Effector memory CD4-positive, alpha-beta T cell (primary cell): ENCODE data around the gene CNGA2.

ENCODE experiments used
- DNase-seq, 3 donors: peaks; one replicate each; pipeline ENCODE4 v3.0.0-alpha.2; 2020
- H3K27ac ChIP-seq: 2 replicates; pipeline ENCODE4 v1.7.0; 2013; ENCODE audit warnings: mild to moderate bottlenecking, low read length, moderate library complexity; ENCODE audit not compliant: insufficient read depth, poor library complexity, severe bottlenecking
- H3K27me3 ChIP-seq: replicated peaks from 2 replicates; pipeline ENCODE4 v1.7.0; 2013; ENCODE audit warnings: mild to moderate bottlenecking, low read length; ENCODE audit not compliant: insufficient read depth, control insufficient read depth, poor library complexity, severe bottlenecking
- H3K36me3 ChIP-seq: 2 replicates; pipeline ENCODE4 v1.7.0; 2013; ENCODE audit warnings: mild to moderate bottlenecking, low read length, moderate library complexity; ENCODE audit not compliant: control insufficient read depth, insufficient read depth
- H3K4me1 ChIP-seq: 2 replicates; pipeline ENCODE4 v1.7.0; 2013; ENCODE audit warnings: low read length, mild to moderate bottlenecking; ENCODE audit not compliant: control insufficient read depth, insufficient read depth, poor library complexity, severe bottlenecking
- H3K4me3 ChIP-seq: 2 replicates; pipeline ENCODE4 v1.7.0; 2013; ENCODE audit warnings: low read length, low read depth, mild to moderate bottlenecking; ENCODE audit not compliant: insufficient read depth, poor library complexity, severe bottlenecking
- H3K9me3 ChIP-seq: 2 replicates; pipeline ENCODE4 v1.7.0; 2013; ENCODE audit warnings: mild to moderate bottlenecking, low read length, moderate library complexity; ENCODE audit not compliant: control insufficient read depth

Gene CNGA2

DNA sequence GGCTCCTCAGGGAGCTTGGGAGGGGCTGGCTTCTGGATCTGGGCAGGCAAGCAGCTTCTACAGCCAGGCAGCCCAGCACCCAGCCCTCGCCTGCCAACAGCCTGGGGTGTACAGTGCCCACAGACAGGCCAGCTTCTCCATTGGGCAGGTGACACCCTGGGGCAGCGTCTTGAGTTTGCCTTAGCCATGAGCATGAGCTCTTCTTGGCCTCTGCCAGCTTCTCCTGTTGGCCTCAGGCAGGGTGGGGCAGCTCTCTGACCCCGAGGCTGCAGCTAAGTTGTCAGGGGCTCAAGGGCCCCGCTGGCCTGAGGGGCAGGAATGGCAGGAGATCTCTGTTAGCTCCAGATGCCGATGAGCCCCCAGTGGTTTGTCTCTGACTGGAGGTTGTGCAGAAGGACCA lies 7.8 kb upstream of the CNGA2 start:
- Histone ChIP-seq H3K27ac (no peak overlapping the region), H3K9me3 (no peaks in the 10 kb centered on the region), H3K4me3 (no peak overlapping the region), H3K36me3 (no peaks in the 10 kb centered on the region), H3K4me1 (no peaks in the 10 kb centered on the region), H3K27me3 (no peaks in the 10 kb centered on the region)
- no peak for DNase-seq

DNA sequence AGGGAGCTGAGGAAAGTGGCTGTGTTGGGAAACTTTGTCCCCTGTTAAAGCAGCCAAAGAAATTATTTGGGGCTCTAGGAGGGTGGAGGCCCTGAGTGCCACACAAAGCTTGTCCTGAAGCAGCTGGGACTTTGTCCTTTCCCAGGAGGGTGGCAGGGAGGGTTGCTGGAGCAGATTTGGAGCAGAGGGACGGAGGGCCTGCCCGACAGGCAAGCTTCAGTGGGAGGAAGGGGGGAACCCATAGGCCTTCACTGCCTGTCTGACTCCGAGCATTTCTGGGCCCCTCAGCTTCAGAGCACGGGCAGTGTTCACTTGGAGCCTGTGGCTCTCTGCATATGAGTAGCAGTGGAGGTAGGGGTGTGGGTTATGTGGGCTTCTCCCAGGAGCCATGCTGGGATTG lies 7.2 kb upstream of the CNGA2 start:
- Histone ChIP-seq H3K27ac (no peak overlapping the region), H3K4me1 (no peaks in the 10 kb centered on the region), H3K36me3 (no peaks in the 10 kb centered on the region), H3K4me3 (no peak overlapping the region), H3K9me3 (no peaks in the 10 kb centered on the region), H3K27me3 (no peaks in the 10 kb centered on the region)
- no peak for DNase-seq

DNA sequence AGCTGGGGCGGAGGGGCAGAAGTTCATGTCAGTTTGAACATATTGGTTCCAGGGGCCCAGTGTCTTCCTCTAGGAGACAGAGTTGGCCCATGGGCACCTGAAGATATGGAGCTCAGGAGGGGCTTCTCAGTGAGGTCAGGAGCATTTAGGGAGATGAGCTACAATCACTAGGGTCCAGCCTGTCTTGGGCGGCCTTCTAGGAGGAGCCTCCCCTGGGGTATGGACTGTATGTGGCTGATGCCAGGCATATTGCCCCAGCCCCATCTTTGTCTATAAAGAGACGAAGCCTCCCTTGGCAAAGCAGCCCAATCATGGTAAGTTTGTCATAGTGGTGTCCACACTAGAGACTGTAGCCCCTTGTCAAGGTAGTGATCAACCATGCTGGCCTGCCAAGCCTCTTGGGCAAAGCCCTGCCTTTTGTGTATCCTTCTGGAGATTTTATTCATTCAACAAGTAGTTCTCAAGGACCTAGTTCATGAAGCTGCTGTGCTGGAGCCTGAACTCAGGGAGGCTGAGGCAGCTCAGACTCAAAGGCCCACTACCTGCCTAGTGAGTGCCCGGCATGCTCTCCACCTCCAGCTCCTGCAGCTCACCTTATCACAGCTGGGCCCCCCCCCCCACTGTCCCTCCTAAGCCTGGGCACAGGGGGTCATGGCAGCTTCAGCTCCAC lies 5.4 kb upstream of the CNGA2 start:
- no peaks in the 10 kb centered on the region for H3K36me3 ChIP-seq
- no peaks in the 10 kb centered on the region for H3K9me3 ChIP-seq
- no peaks in the 10 kb centered on the region for H3K27me3 ChIP-seq
- H3K4me1 ChIP-seq: no peaks in the 10 kb centered on the region
- DNase-seq: no peak
- H3K4me3 ChIP-seq: no peak overlapping the region
- no peak overlapping the region for H3K27ac ChIP-seq

DNA sequence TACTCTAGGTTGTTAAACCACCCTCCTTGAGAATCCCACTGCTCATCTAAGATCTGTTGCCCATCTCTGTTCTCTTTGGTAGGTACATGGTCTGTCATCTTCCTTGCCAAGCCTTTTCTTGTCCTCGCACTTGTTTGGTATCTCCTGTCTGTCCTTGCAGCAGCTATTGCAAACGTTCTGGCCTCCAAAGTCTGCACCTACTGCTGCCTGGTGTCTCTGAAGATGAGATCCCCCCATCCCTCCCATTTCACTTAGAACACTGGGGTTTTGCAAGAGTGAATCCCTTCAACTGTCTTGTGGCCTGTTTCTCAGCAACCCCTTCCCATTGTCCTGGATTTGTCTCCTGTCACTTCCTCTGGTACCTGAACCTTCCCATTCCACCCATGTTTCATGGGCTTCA lies 673 bp downstream of the CNGA2 start:
- Histone ChIP-seq H3K4me3 (no peak overlapping the region), H3K4me1 (no peaks in the 10 kb centered on the region), H3K9me3 (no peaks in the 10 kb centered on the region), H3K27me3 (no peaks in the 10 kb centered on the region), H3K27ac (no peak overlapping the region), H3K36me3 (no peaks in the 10 kb centered on the region)
- DNase-seq: no peak

DNA sequence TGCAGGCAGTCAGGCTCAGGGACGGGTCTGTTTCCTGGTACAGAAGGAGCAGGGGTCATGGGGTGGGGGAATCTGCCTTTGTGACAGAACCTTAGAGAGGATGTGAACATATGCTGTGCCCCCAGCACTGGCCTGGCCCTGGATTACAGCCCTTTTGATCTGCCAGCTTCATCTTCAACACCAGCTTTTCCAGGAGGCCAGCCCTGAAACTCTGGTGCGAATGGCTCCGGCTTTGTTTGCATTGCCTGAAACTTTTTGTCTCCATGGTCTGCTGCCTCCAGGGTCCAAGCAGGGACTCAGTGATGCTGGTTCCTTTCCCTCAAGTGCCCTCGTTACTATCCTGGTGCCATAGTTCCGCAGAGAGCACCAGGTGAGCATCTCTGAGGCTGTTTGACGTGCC lies 2.1 kb downstream of the CNGA2 start:
- Histone ChIP-seq H3K27ac (no peak overlapping the region), H3K36me3 (no peaks in the 10 kb centered on the region), H3K9me3 (no peaks in the 10 kb centered on the region), H3K27me3 (no peaks in the 10 kb centered on the region), H3K4me3 (no peak overlapping the region), H3K4me1 (no peaks in the 10 kb centered on the region)
- DNase-seq: no peak

DNA sequence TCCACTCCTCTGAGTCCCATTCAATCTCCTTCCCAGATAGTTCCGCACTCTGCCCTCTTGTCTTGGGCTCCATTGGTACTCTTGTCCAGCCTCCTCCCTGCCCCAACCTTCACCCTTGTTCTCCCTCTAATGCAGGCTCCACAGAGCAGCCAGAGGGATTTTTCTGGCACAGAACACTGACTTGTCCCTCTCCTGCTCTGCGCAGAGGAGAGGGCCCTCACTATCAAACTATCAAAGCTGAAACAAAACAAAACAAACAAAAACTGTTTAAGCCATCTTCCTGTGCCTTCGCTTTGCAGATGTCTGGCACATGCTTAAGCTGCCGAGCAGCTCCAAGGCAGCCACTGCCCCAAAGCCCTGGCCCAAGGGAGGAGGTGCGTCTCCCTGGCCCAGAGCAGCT lies 2.9 kb downstream of the CNGA2 start:
- DNase-seq: no peak
- H3K27ac ChIP-seq: no peak overlapping the region
- no peaks in the 10 kb centered on the region for H3K9me3 ChIP-seq
- H3K27me3 ChIP-seq: no peaks in the 10 kb centered on the region
- H3K4me3 ChIP-seq: no peak overlapping the region
- H3K4me1 ChIP-seq: no peaks in the 10 kb centered on the region
- no peaks in the 10 kb centered on the region for H3K36me3 ChIP-seq

DNA sequence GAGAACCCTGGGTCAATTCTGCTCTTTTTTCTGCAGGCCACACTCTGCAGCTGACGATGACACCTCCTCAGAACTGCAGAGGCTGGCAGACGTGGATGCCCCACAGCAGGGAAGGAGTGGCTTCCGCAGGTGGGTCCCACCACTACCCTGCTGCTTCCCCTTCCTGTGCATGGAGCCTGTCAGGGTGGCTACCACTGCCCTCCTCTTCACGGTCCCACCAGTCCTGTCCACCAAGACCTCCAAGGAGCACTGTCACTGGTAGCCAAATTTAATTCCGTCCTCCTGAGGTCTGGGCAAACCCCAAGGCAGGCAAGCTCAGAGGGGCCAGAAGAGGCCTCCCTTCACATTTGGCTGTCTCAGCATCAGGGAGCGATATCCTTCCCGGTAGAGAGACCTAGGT lies 4.2 kb downstream of the CNGA2 start:
- Histone ChIP-seq H3K4me1 (no peaks in the 10 kb centered on the region), H3K27ac (no peak overlapping the region), H3K9me3 (no peaks in the 10 kb centered on the region), H3K4me3 (no peak overlapping the region), H3K27me3 (no peaks in the 10 kb centered on the region), H3K36me3 (no peaks in the 10 kb centered on the region)
- no peak for DNase-seq

DNA sequence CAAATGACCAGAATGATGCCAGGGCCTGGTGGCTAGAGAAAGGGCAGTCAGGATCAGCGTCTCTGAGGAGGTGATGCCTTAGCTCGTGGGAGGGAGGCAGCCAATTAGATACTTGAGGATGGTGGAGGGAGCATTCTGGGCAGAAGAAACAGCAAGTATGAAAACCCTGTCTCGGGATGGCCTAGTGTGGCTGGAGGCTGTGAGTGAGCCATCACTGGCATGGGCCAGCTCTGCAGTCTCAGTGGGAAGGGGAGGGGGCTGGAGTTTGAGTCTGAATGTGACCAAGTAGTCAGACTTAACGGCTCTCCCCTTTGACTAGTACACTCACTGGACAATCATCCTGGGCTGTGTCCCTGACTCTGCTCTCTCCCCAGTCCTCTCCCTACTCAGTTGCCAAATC lies 7.1 kb downstream of the CNGA2 start:
- Histone ChIP-seq H3K4me3 (no peak overlapping the region), H3K36me3 (no peaks in the 10 kb centered on the region), H3K27ac (no peak overlapping the region), H3K4me1 (no peaks in the 10 kb centered on the region), H3K27me3 (no peaks in the 10 kb centered on the region), H3K9me3 (no peaks in the 10 kb centered on the region)
- no peak for DNase-seq

DNA sequence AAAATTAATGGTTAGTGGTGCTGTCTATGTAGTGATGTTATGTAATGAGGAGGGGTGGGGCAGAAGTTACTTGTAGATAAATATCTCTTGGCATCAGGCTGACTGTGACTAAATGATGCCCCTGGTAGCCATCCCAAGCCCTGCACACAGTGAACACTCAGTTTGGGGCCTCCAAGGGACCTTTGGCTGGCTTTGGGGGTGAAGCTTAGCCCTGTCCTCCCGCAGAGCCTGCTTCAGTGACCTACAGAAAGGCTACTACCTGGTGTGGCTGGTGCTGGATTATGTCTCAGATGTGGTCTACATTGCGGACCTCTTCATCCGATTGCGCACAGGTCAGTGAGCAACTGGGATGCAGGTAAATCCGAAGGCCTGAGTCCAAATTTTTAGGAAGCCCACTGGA lies 7.8 kb downstream of the CNGA2 start:
- Histone ChIP-seq H3K27me3 (no peaks in the 10 kb centered on the region), H3K36me3 (no peaks in the 10 kb centered on the region), H3K9me3 (no peaks in the 10 kb centered on the region), H3K4me1 (no peaks in the 10 kb centered on the region), H3K4me3 (no peak overlapping the region), H3K27ac (no peak overlapping the region)
- DNase-seq: no peak

DNA sequence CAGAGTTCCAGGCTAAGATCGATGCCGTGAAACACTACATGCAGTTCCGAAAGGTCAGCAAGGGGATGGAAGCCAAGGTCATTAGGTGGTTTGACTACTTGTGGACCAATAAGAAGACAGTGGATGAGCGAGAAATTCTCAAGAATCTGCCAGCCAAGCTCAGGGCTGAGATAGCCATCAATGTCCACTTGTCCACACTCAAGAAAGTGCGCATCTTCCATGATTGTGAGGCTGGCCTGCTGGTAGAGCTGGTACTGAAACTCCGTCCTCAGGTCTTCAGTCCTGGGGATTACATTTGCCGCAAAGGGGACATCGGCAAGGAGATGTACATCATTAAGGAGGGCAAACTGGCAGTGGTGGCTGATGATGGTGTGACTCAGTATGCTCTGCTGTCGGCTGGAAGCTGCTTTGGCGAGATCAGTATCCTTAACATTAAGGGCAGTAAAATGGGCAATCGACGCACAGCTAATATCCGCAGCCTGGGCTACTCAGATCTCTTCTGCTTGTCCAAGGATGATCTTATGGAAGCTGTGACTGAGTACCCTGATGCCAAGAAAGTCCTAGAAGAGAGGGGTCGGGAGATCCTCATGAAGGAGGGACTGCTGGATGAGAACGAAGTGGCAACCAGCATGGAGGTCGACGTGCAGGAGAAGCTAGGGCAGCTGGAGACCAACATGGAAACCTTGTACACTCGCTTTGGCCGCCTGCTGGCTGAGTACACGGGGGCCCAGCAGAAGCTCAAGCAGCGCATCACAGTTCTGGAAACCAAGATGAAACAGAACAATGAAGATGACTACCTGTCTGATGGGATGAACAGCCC lies 9.3 kb downstream of the CNGA2 start:
- Histone ChIP-seq H3K27ac (no peak overlapping the region), H3K4me3 (no peak overlapping the region), H3K36me3 (no peaks in the 10 kb centered on the region), H3K27me3 (no peaks in the 10 kb centered on the region), H3K9me3 (no peaks in the 10 kb centered on the region), H3K4me1 (no peaks in the 10 kb centered on the region)
- no peak for DNase-seq
